ENCODE measurements around the gene TCF7L2.

Gene TCF7L2

DNA sequence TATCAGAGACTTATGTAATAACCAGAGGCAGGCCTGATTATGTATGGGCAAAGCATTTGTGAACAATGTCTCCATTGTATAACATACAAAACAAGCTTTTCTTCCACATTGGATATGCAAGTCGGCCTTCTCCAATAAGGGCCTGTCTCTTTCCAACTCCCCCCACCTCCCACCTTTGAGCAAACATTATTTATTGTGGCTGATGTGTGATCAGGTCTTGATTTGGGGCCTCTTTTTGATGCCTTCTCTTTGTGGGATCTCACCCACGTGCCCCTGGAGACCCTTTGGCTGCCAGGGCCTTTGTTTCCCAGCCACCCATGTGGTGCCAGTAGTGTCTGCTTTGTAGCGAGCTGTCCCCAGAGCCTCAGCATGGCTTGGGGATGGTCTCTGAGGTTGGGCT, 53.0 kb downstream of the TCF7L2 start:
- TF ChIP-seq POLR2A (IDR thresholded peaks at IDR 0.05; ENCODE audit: low read depth, low read length) = no peak
- DNase-seq (ENCODE audit: insufficient read length, low spot score) (no peak), FAIRE-seq (no peak)

DNA sequence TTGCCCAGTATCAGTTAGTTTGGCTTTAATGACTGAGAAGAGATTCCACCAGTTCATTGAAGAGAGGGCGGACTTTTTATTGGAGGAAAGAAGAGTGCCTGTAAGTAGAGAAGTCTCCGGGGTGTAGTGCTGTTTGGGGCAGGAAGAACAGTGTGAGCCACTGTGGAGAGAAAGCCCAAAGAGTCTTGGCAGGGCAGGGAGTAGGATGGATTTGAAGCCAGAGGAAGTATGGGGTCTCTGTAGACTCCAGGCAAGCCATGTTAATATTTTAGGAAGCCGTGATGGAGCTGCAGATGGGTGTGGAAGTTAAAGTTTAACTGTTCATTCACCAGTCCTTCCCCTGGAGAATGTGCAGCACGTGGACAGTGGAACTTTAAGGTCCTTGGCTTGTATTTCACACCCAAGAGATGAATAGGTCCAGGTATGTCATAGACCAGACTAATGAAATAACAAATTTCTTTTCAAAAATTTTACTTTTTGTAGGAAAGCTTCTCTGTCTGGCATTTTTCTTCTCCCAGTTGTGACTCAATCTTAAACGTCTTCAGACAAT, 54.1 kb downstream of the TCF7L2 start:
- no peak for TF ChIP-seq POLR2A (IDR thresholded peaks at IDR 0.05; ENCODE audit: low read depth, low read length)
- DNase-seq (ENCODE audit: insufficient read length, low spot score) (no peak), FAIRE-seq (no peak)

DNA sequence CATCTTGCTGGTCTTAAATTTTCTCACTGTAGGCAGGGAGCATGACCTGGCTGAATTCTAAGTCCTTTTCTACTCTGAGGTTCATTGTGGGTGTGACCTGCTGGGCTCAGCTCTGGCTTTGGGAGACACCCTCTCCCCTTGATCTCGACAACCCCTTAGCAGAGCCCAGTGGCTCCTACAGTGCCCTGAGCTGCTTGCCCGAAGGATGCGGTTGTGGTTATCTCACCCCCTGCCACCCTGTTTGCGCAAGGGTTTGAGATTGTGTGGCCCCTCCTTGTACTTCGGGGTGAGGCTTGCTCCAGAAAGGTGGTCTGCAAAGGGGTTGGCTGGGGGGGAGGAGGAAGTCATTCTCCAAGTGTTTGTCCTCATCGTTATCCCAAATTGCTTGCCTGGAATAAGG, 55.3 kb downstream of the TCF7L2 start:
- DNase-seq (ENCODE audit: insufficient read length, low spot score) (no peak), FAIRE-seq (no peak)
- no peak for TF ChIP-seq POLR2A (IDR thresholded peaks at IDR 0.05; ENCODE audit: low read depth, low read length)

DNA sequence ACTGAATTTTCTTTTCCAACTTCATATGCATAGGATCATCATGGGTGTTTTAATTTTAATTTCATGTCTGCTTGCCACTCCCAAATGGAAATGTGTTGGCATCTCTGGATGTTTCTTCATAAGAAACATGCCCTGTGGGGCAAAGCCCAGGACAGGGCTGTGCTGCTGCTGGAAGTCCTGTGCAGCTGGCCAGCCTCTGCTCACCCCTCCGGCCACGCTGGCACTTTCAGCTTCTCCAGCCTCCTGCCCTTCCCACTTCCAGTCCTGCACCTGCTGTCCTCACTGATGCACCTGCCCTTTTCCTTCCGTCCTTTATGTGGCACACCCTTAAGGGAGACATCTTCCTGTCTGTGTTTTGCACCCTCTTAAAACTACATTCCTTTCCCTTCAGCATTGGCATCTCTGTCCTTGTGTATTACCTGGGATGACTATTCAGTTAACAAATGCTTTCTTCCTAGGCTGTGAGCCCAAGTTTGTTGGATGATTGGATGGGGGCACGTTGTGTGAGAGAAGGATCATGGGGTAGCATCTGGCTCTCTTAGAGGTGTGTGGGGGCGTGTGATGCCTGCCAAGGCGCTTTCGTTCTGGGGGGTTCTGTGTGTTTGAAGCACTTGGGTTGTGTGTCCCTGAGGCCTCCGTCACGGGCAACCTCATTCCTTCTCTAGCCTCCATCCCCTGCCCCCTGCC, 56.8 kb downstream of the TCF7L2 start:
- TF ChIP-seq POLR2A (IDR thresholded peaks at IDR 0.05; ENCODE audit: low read depth, low read length) = no peak
- no peak for DNase-seq (ENCODE audit: insufficient read length, low spot score)
- FAIRE-seq = no peak

DNA sequence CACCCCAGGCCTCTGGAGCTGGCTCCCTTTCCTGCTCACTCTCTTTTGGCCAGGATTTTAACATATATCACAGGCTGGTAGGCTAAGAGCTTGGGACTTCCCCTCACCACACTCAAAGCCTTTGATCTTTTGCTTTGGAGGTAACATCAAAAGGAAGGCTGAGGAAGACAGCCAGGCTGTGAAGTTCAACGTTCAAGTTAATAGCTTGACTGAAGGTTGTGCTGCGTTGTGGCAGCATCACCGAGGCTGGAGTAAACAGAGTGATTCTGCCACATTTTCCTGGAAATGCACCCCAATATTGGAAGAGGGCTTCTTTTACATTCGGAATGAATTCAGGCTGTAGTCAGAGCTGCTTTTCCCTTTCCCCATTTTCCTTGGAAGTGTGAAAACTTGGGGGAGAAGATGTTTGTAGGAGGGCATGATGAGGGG, 57.3 kb downstream of the TCF7L2 start:
- no peak for TF ChIP-seq POLR2A (IDR thresholded peaks at IDR 0.05; ENCODE audit: low read depth, low read length)
- FAIRE-seq (no peak), DNase-seq (ENCODE audit: insufficient read length, low spot score) (no peak)

DNA sequence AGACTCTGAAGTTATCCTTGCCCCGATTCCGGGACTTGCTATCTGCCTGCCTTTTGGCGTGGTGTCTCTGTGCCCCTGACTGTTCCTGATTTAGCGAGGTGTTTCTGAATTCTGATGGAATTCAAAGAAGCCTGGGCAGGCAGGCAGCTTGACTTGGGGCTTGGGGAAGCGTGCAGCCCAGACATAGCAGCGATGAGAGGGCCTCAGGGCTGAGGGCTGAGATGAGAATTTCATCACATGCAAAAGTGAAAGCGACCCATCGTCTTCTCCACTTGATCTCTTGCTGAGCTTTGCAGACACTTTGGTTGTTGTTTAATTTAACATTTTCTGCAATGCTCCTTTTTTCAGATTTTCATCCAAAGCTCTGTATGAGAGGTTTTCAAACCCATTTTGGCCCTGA, 57.8 kb downstream of the TCF7L2 start:
- no peak for TF ChIP-seq POLR2A (IDR thresholded peaks at IDR 0.05; ENCODE audit: low read depth, low read length)
- FAIRE-seq (no peak), DNase-seq (ENCODE audit: insufficient read length, low spot score) (no peak)

DNA sequence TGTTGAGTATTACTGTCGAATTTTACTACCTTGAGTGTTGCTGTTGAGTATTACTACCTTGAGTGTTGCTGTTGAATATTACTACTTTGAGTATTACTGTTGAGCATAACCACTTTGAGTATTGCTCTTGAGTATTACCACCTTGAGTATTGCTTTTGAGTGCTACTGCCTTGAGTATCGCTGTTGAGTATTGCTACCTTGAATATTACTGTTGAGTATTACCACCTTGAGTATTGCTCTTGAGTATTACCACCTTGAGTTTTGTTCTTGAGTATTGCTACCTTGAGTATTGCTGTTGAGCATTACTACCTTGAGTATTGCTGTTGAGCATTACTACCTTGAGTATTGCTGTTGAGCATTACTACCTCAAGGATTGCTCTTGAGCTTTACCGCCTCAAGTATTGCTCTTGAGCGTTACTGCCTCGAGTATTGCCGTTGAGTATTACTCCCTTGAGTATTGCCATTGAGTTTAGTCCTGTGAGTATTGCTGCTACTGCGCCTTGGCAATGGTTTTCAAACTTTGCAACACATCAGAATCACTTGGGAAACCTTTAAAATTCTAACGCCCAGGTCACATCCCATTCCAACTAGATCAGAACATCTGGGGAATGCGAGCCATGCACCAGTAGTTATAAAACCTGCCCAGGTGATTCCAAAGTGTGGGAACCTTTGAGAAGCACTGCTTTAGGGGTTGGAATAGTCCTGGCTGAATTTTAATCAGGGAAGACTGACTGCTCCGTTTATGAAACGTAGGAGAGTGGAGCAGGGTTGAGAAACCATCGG, 61.7 kb downstream of the TCF7L2 start:
- no peak for DNase-seq (ENCODE audit: insufficient read length, low spot score)
- TF ChIP-seq POLR2A (IDR thresholded peaks at IDR 0.05; ENCODE audit: low read depth, low read length) = no peak
- no peak for FAIRE-seq

DNA sequence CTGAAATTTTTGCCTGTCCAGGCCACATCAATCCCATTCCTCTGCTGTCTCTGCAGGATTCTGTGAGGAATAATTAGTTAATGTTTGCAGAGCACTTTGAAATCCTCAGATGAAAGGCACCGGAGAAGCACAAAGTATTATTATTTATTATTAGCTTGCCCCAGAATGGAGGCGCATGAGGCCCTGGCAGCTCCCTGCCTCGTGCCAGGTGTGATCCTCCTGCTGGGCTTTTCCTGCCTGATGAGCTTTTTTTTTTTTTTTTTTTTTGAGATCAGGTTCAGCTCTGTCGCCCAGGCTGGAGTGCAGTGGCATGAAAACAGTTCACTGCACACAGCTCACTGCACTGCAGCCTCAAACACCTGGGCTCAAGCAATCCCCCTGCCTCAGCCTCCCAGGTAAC, 65.2 kb downstream of the TCF7L2 start:
- no peak for TF ChIP-seq POLR2A (IDR thresholded peaks at IDR 0.05; ENCODE audit: low read depth, low read length)
- no peak for DNase-seq (ENCODE audit: insufficient read length, low spot score)
- no peak for FAIRE-seq

DNA sequence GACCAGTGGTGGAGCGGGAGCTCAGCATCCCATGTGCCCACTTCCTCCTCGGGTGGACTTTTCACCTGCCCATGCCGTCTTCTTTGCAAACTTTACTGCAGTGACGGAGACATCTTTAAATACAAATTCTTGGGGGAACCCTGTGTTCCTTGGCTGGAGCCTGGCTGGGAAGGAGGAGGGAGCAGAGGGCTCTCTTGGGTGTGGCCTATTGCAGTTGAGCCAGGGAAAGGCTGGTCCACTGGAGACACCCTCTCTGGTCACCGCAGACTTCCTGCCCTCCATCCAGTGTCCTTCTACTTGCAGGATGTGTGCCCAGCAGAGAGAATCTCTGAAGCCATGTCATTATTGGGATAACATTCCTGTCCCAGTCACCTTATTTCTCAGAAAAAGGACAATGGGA, 67.3 kb downstream of the TCF7L2 start:
- no peak for FAIRE-seq

DNA sequence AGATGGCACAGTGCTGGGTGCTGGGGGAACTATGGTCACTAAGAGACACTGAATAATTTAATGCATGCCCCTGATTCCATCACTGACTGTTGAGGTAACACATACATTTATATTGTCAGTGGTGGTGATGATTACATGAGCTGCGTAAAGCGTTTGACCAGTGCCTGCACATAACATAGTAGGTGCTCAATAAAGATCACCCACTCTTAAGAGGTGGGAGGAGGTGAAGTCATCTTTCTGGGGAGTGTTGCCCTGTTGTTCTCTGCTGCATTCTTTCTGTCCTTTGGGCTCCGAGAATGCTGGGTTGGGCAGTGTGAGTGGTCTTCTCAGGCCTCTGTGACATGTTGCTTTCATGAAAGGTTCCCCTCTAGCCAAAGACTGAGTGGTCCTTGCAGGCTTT, 68.0 kb downstream of the TCF7L2 start:
- no peak for DNase-seq (ENCODE audit: insufficient read length, low spot score)
- TF ChIP-seq POLR2A (IDR thresholded peaks at IDR 0.05; ENCODE audit: low read depth, low read length) = no peak
- FAIRE-seq = no peak

More for the DNA sequence above, 67.3 kb downstream of the TCF7L2 start:
- TF ChIP-seq POLR2A (IDR thresholded peaks at IDR 0.05; ENCODE audit: low read depth, low read length) = no peak
- DNase-seq (ENCODE audit: insufficient read length, low spot score) = no peak

DNA sequence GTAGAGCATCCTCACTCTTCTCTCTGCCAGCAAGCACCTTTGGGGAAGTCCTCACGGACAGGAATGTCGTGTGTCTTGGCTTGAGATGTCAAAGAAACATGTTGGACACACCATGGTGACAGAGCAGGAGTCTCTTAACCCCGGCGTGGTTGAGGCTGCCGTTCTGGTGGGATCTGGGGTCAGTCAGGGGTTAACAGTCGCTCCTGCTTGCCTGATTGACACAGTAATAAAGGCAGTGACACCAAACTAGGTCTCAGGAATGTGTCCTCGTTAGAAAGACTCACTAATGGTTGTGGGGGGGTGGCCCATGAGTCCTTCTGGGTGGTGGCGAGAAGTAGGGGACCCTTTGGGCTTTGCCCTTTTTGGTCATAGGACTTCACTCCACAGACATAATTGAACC, 69.0 kb downstream of the TCF7L2 start:
- DNase-seq (ENCODE audit: insufficient read length, low spot score) (no peak), FAIRE-seq (no peak)
- TF ChIP-seq POLR2A (IDR thresholded peaks at IDR 0.05; ENCODE audit: low read depth, low read length) = no peak

DNA sequence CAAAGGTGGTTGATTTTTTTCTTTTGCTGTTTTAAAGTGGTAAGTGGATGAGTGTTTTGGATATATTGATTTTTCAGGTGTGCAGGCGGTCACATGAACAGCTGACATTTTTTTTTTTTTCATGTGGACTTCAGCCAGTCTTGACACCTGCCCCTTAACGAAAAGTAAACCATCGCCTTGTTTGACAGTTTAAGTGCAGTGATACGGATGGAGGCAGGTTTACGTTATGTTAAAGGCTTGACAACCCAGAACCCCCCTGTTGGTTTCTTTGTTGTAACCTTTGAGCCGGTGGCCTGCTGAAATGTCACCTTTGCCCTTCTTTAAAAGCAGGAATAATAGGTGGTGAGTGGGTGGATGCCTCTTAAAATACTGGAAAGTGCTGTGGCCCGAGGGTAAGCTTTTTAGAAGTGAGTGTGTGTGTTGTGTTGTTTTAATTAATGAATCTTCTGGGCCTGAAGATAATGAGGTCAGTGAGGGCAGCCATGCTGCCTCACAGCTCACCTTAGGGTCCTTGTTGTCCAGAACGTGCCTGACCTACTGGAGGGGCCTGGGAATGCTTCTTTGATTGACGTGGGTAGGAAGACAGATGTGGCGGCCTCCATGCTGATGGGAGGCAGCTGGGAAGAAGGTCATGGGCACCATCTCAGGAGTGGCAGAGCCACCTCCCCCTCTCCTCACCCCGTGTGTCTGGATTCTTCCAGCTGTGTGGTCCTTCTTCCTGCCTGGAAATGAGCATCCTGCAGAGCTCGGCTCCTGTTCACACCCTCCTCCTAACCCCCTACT, 69.8 kb downstream of the TCF7L2 start:
- no peak for FAIRE-seq
- no peak for DNase-seq (ENCODE audit: insufficient read length, low spot score)
- no peak for TF ChIP-seq POLR2A (IDR thresholded peaks at IDR 0.05; ENCODE audit: low read depth, low read length)

DNA sequence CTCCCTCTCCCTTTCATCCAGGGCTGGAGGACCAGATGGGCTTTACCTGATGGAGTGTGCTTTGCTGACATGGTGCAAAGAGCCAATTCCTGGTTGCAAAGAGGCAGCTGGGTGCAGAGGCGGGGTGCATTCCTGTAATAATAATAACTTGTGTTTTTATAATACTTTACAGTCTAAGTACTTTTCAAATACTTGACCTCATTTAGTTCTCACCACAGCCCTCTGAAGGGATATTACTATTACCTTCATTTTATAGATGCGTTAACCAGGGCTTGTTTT, 70.4 kb downstream of the TCF7L2 start:
- DNase-seq (ENCODE audit: insufficient read length, low spot score) (no peak), FAIRE-seq (no peak)
- no peak for TF ChIP-seq POLR2A (IDR thresholded peaks at IDR 0.05; ENCODE audit: low read depth, low read length)

DNA sequence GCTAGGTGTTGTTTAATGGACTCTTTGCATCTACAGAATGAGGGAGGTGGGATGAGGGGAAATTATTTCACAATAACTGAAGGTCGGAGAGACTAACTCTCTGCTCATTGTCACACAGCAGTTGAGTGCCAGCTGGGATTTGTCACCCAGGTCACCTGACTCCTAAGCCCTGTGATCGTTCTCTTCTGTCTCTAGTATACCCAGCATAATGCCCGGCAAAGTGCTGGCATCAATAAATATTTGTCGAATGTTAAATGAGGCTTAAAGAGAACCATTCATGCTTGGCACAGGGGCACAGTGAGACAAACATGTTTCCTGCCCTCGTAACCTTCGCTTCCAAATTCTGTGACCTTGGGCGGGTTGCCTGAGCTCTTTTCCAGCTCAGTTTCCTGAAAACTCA, 70.8 kb downstream of the TCF7L2 start:
- FAIRE-seq = no peak
- DNase-seq (ENCODE audit: insufficient read length, low spot score) = no peak

More for the DNA sequence above, 70.8 kb downstream of the TCF7L2 start:
- TF ChIP-seq POLR2A (IDR thresholded peaks at IDR 0.05; ENCODE audit: low read depth, low read length) = no peak

Measured in H54 (cell line).